IMR-90 (cell line): ENCODE data around the gene BANP.
"Not testable (repeated sequence)": the region's sequence is repeated elsewhere in the genome, so short reads cannot be mapped to it uniquely, and the experiment has no call there.

Experiments used
- CEBPB ChIP-seq: IDR thresholded peaks from 2 replicates; pipeline ENCODE4 v1.6.1; 2012; ENCODE audit warnings: low read depth, low read length, improper control_type of control experiment
- CTCF ChIP-seq: conservative IDR thresholded peaks from 2 replicates; pipeline ENCODE4 v1.5.1; 2012; ENCODE audit warnings: mild to moderate bottlenecking, low read depth, low read length, improper control_type of control experiment
- MAZ ChIP-seq: IDR thresholded peaks from 2 replicates; pipeline ENCODE4 v1.6.1; 2012; ENCODE audit warnings: low read depth, mild to moderate bottlenecking, low read length, improper control_type of control experiment, moderate library complexity, borderline replicate concordance
- NFE2L2 ChIP-seq: fragments of 150-350 bp; IDR thresholded peaks from 2 replicates; pipeline ENCODE4 v1.6.1; 2016; ENCODE audit warnings: low read depth, mild to moderate bottlenecking, low read length
- POLR2A ChIP-seq: IDR thresholded peaks from 2 replicates; pipeline ENCODE4 v1.6.1; 2012; ENCODE audit warnings: mild to moderate bottlenecking, low read depth, low read length

- TF ChIP-seq MAZ, CTCF, POLR2A, NFE2L2, CEBPB: not testable (repeated sequence)
Observed at GRCh38 chr16:88094253-88094575, 143.0 kb downstream of the BANP start.
